NCI-H2227 (cell line): Measurements from ENCODE around the gene VWA7.
"Not testable (repeated sequence)": the region's sequence is repeated elsewhere in the genome, so short reads cannot be mapped to it uniquely, and the experiment has no call there.

ENCODE experiments used
- DNase-seq: peaks from one replicate; lab custom pipeline; 2025; ENCODE audit not compliant: unreplicated experiment; lab: John Stamatoyannopoulos, UW

VWA7 gene

GRCh38 chr6:31805939-31806469, 28.9 kb upstream of the VWA7 start:
- DNase-seq: no peak

GRCh38 chr6:31801031-31801927, 24.2 kb upstream of the VWA7 start:
- DNase-seq: not testable (repeated sequence)

- no peak for DNase-seq
Measured at GRCh38 chr6:31799781-31800180, 22.7 kb upstream of the VWA7 start.

- DNase-seq: no peak
Measured at GRCh38 chr6:31797588-31797987, 20.5 kb upstream of the VWA7 start.

- DNase-seq: no peak
Measured at GRCh38 chr6:31796993-31797385, 19.9 kb upstream of the VWA7 start.

- peak; percentile 93 for DNase-seq
Measured at GRCh38 chr6:31795616-31796298, 18.6 kb upstream of the VWA7 start, which contains the start of gene VARS1. Gene VARS1 (minus strand): TSS chr6:31795752. CDS start chr6:31795217, 535 bp downstream.

GRCh38 chr6:31794866-31795615, 17.9 kb upstream of the VWA7 start:
- no peak for DNase-seq

GRCh38 chr6:31794294-31794865, 17.3 kb upstream of the VWA7 start:
- DNase-seq: no peak

GRCh38 chr6:31793927-31794245, 16.8 kb upstream of the VWA7 start:
- DNase-seq: not testable (repeated sequence)

- DNase-seq: no peak
Measured at GRCh38 chr6:31792761-31793171, 15.6 kb upstream of the VWA7 start.

GRCh38 chr6:31792090-31792374, 14.9 kb upstream of the VWA7 start:
- no peak for DNase-seq

- DNase-seq: peak; percentile 76
Measured at GRCh38 chr6:31791324-31792089, 14.4 kb upstream of the VWA7 start.

- DNase-seq: no peak
Measured at GRCh38 chr6:31785475-31785874, 8.3 kb upstream of the VWA7 start.

GRCh38 chr6:31784098-31784925, 7.2 kb upstream of the VWA7 start:
- DNase-seq: no peak

GRCh38 chr6:31782126-31782855, 5.2 kb upstream of the VWA7 start:
- no peak for DNase-seq

- no peak for DNase-seq
Measured at GRCh38 chr6:31781244-31782125, 4.4 kb upstream of the VWA7 start.

- DNase-seq: no peak
Measured at GRCh38 chr6:31780507-31781243, 3.5 kb upstream of the VWA7 start.
